ENCODE measurements around the gene IMMT. TPM values are rescaled to one million over a fixed set of nuclear protein-coding genes. Genes with fewer than 3 reads are reported as not detected.

IMMT gene
- total and polyA plus RNA-seq, 9 of the 15 experiments (the other 6 are each of a cell fraction or from before 2014, with no cell fraction given) = 119 to 294 (median 140) TPM

DNA sequence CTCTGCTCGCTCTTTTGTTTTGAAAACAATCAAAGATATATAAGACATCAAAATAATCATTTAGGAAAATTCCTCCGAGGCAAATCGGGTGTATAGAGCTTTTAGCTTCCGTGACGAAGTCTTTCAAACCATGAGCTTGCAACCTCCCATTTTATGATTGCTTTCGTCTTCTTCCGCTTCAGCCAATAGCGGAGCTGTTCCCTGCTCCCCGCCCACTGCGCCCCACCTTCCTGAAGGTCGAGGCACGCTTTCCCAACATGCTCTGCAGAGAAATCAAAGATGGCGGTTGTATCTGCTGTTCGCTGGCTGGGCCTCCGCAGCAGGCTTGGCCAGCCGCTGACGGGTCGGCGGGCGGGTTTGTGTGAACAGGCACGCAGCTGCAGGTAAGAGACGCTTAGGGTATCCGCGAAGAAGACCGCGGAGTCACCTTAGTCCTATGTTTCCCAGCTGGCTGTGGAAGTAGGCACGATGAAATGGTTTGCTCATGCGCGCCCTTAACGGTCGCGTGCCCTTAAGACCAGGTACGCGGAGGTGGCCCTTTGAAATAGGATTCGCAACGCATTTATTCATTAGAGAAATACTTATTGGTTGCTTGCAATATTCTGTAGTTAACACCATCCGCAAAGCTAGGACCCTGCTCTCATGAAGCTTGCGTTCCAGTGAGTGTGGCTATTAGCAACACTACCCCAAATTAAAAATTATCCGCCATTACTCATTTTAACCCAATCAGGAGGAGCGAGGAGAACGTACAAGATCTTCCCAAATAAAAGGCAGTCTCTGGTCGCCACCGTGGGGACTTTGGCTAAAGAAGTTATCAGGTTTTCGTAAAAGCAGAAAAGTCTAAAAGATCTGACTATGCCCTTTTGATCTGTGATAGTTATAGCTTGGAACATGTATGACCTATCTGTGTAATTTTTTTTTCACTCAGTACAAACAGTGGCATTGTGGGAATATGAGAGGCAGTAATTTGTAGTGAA is 89.0 kb downstream of the IMMT start, which contains the start of gene PTCD3 (continued):
- TF ChIP-seq ZNF586 (CRISPR knock-in tag; conservative IDR thresholded peaks at IDR 0.05) = no peak
- no peak for TF ChIP-seq XRCC4 (IDR thresholded peaks at IDR 0.05; ENCODE audit: extremely low read depth, insufficient read depth, insufficient read length)
- TF ChIP-seq, protein P1, sequence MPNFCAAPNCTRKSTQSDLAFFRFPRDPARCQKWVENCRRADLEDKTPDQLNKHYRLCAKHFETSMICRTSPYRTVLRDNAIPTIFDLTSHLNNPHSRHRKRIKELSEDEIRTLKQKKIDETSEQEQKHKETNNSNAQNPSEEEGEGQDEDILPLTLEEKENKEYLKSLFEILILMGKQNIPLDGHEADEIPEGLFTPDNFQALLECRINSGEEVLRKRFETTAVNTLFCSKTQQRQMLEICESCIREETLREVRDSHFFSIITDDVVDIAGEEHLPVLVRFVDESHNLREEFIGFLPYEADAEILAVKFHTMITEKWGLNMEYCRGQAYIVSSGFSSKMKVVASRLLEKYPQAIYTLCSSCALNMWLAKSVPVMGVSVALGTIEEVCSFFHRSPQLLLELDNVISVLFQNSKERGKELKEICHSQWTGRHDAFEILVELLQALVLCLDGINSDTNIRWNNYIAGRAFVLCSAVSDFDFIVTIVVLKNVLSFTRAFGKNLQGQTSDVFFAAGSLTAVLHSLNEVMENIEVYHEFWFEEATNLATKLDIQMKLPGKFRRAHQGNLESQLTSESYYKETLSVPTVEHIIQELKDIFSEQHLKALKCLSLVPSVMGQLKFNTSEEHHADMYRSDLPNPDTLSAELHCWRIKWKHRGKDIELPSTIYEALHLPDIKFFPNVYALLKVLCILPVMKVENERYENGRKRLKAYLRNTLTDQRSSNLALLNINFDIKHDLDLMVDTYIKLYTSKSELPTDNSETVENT (CRISPR knock-in tag; IDR thresholded peaks at IDR 0.05) = no peak
- TF ChIP-seq, protein P2, sequence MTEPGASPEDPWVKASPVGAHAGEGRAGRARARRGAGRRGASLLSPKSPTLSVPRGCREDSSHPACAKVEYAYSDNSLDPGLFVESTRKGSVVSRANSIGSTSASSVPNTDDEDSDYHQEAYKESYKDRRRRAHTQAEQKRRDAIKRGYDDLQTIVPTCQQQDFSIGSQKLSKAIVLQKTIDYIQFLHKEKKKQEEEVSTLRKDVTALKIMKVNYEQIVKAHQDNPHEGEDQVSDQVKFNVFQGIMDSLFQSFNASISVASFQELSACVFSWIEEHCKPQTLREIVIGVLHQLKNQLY (CRISPR knock-in tag; conservative IDR thresholded peaks at IDR 0.05) = no peak
- TF ChIP-seq MXI1 (IDR thresholded peaks at IDR 0.05; ENCODE audit: low read depth, low read length) = peak; percentile 76
- TF ChIP-seq ZNF124 (CRISPR knock-in tag; IDR thresholded peaks at IDR 0.05) = no peak
- peak; percentile 97 for TF ChIP-seq TOE1 (IDR thresholded peaks at IDR 0.05; ENCODE audit: borderline replicate concordance)
- no peak for TF ChIP-seq TOE1 (CRISPR knock-in tag; IDR thresholded peaks at IDR 0.05; ENCODE audit: borderline replicate concordance, low read depth)
- TF ChIP-seq TARDBP (IDR thresholded peaks at IDR 0.05) = no peak
- TF ChIP-seq C11orf30 (IDR thresholded peaks at IDR 0.05; ENCODE audit: low read depth) = peak; percentile 82
- no peak for TF ChIP-seq SRSF9 (IDR thresholded peaks at IDR 0.05; ENCODE audit: borderline replicate concordance, low read depth, low read length)
- peak; percentile 11; the same call in 1 of the 2 replicates for TF ChIP-seq KAT7 (CRISPR knock-in tag; IDR thresholded peaks at IDR 0.05; ENCODE audit: borderline replicate concordance)
- TF ChIP-seq DNMT1 (IDR thresholded peaks at IDR 0.05) = no peak
- no peak for TF ChIP-seq EZH2 (IDR thresholded peaks at IDR 0.05; ENCODE audit: borderline replicate concordance, low read depth, low read length)
- TF ChIP-seq, protein P3, sequence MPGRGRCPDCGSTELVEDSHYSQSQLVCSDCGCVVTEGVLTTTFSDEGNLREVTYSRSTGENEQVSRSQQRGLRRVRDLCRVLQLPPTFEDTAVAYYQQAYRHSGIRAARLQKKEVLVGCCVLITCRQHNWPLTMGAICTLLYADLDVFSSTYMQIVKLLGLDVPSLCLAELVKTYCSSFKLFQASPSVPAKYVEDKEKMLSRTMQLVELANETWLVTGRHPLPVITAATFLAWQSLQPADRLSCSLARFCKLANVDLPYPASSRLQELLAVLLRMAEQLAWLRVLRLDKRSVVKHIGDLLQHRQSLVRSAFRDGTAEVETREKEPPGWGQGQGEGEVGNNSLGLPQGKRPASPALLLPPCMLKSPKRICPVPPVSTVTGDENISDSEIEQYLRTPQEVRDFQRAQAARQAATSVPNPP (IDR thresholded peaks at IDR 0.05; ENCODE audit: borderline replicate concordance, insufficient read depth, insufficient read length) = no peak
- peak; percentile 97 for TF ChIP-seq KDM5B (IDR thresholded peaks at IDR 0.05; ENCODE audit: insufficient replicate concordance, low read depth, low read length)
- TF ChIP-seq NR1H2 (CRISPR knock-in tag; IDR thresholded peaks at IDR 0.05) = no peak
- TF ChIP-seq PYGO2 (tag; IDR thresholded peaks at IDR 0.05) = no peak
- 0 out of 2 replicates have a peak, but pooled peaks have one; percentile 20 for TF ChIP-seq GTF2A2 (tag; IDR thresholded peaks at IDR 0.05)
- TF ChIP-seq ZNF197 (CRISPR knock-in tag; IDR thresholded peaks at IDR 0.05; ENCODE audit: low read depth) = no peak
- no peak for TF ChIP-seq ZNF12 (CRISPR knock-in tag; IDR thresholded peaks at IDR 0.05)
- 0 out of 2 replicates have a peak, but pooled peaks have one; percentile 35 for TF ChIP-seq NFATC3 (IDR thresholded peaks at IDR 0.05)
- TF ChIP-seq PTBP1 (IDR thresholded peaks at IDR 0.05; ENCODE audit: low read depth, low read length) = no peak
- no peak for TF ChIP-seq NCOA4 (IDR thresholded peaks at IDR 0.05; ENCODE audit: partially characterized antibody)
- peak; percentile 91 for TF ChIP-seq ESRRA (IDR thresholded peaks at IDR 0.05; ENCODE audit: borderline replicate concordance, low read depth)

Data from K562 (cell line).